ENCODE data around the gene PTK7.
"Not testable (repeated sequence)": the region's sequence is repeated elsewhere in the genome, so short reads cannot be mapped to it uniquely, and the experiment has no call there.

- not testable (repeated sequence) for TF ChIP-seq ELF4 (IDR thresholded peaks at IDR 0.05); BHLHE40 (IDR thresholded peaks at IDR 0.05; ENCODE audit: borderline replicate concordance); PKNOX1 (IDR thresholded peaks at IDR 0.05); FOXM1 (IDR thresholded peaks at IDR 0.05; ENCODE audit: borderline replicate concordance); SUZ12 (IDR thresholded peaks at IDR 0.05); LEF1 (IDR thresholded peaks at IDR 0.05; ENCODE audit: borderline replicate concordance)
Measured at GRCh38 chr6:43131379-43131778, 55.3 kb downstream of the PTK7 start.

All from HEK293T (cell line).